HepG2 (cell line): ENCODE data around the gene ORM1. TPM values are rescaled to one million over a fixed set of nuclear protein-coding genes. Genes with fewer than 3 reads are reported as not detected.

Experiments used
- ASH2L ChIP-seq: fragments of 300-600, 200-600 bp; sonication (generic); IDR thresholded peaks from 2 replicates; pipeline ENCODE4 v1.7.0; 2017; ENCODE audit warnings: low read depth, mild to moderate bottlenecking, moderate library complexity, mixed read lengths, low read length; ENCODE audit not compliant: insufficient read length
- NFYC ChIP-seq: IDR thresholded peaks from 2 replicates; pipeline ENCODE4 v1.6.1; 2016; ENCODE audit warnings: missing genetic modification reagents, missing compliant biosample characterization
- NR2F1 ChIP-seq, 2 experiments: fragments of 450-650 bp in 1 of 2; formaldehyde crosslinking in 1 of 2; IDR thresholded peaks; 2 replicates each; pipeline versions ENCODE4 v1.5.0 to v1.6.1; 2016 to 2020; ENCODE audit warnings: mild to moderate bottlenecking in 1 of 2, missing compliant biosample characterization in 1 of 2, missing genetic modification reagents in 1 of 2, moderate library complexity in 1 of 2
- RFX3 ChIP-seq: IDR thresholded peaks from 2 replicates; pipeline ENCODE4 v1.6.1; 2016; ENCODE audit warnings: missing biosample characterization, missing genetic modification reagents
- TAF15 ChIP-seq: fragments of 200-400 bp; formaldehyde crosslinking; IDR thresholded peaks from one replicate; pipeline ENCODE4 v1.6.1; 2018; ENCODE audit warnings: mild to moderate bottlenecking, low read depth, low read length; ENCODE audit not compliant: poor library complexity, severe bottlenecking
- ZNF670 ChIP-seq: sonication (generic); formaldehyde crosslinking; IDR thresholded peaks from 2 replicates; pipeline ENCODE4 v1.8.0; 2022; ENCODE audit warnings: mild to moderate bottlenecking, missing genetic modification reagents, borderline replicate concordance
- polyA plus RNA-seq, 8 experiments: library from polyadenylated mRNA; depleted of rRNA in 3 of 8; stranded (reverse) in 7 of 8; unstranded in 1 of 8; fragments of >200 nt; fragmentation: Illumina TruSeq in 4 of 8; extraction: Trizol in 4 of 8; gene quantifications; 2 replicates each; pipeline versions ENCODE4 v1.2.1 to v1.2.3, GENCODE V29; 2011 to 2016; ENCODE audit warnings: low read depth in 4 of 8, missing spikeins in 1 of 8, mixed read lengths in 1 of 8; ENCODE audit not compliant: insufficient read depth in 1 of 8
- total RNA-seq, 5 experiments: library from RNA; depleted of rRNA; stranded (reverse); fragments of >200 nt; fragmentation: Illumina TruSeq; extraction: Trizol; gene quantifications; 2 replicates each; pipeline ENCODE4 v1.2.3, GENCODE V29; 2016; ENCODE audit warnings: low read depth in 1 of 5
- TF ChIP-seq, protein P1 (sequence below): sonication (generic); formaldehyde crosslinking; IDR thresholded peaks from 2 replicates; pipeline ENCODE4 v1.4.0; 2020; ENCODE audit warnings: mild to moderate bottlenecking, missing genetic modification reagents
- TF ChIP-seq, protein P2 (sequence below): IDR thresholded peaks from 2 replicates; pipeline ENCODE4 v1.6.1; 2016; ENCODE audit warnings: missing compliant biosample characterization, missing genetic modification reagents, borderline replicate concordance

The ORM1 gene
- total and polyA plus RNA-seq, 2 of the 13 experiments (the other 11 are each of a cell fraction or from before 2014, with no cell fraction given) = 699 to 1,180 TPM

DNA sequence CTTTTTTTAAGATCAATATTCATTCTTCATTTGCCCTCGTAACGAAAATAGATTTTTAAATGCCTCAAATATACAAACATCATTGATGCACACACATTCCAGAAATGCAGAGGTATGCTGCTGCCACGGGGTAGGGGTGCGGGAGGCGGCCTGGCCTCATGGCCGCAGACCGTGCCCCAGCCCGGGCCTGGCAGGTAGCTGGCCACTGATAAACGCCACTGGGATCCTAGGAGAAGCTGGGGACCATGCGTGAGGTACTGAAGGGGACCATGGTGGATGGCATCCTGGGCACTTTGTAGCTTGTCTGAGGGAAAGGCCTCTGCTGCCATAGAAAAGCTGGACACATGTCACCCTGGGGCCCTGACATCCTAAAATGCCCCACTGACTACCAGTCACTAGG lies 13.3 kb downstream of the ORM1 start (continued):
- TF ChIP-seq, protein P1, sequence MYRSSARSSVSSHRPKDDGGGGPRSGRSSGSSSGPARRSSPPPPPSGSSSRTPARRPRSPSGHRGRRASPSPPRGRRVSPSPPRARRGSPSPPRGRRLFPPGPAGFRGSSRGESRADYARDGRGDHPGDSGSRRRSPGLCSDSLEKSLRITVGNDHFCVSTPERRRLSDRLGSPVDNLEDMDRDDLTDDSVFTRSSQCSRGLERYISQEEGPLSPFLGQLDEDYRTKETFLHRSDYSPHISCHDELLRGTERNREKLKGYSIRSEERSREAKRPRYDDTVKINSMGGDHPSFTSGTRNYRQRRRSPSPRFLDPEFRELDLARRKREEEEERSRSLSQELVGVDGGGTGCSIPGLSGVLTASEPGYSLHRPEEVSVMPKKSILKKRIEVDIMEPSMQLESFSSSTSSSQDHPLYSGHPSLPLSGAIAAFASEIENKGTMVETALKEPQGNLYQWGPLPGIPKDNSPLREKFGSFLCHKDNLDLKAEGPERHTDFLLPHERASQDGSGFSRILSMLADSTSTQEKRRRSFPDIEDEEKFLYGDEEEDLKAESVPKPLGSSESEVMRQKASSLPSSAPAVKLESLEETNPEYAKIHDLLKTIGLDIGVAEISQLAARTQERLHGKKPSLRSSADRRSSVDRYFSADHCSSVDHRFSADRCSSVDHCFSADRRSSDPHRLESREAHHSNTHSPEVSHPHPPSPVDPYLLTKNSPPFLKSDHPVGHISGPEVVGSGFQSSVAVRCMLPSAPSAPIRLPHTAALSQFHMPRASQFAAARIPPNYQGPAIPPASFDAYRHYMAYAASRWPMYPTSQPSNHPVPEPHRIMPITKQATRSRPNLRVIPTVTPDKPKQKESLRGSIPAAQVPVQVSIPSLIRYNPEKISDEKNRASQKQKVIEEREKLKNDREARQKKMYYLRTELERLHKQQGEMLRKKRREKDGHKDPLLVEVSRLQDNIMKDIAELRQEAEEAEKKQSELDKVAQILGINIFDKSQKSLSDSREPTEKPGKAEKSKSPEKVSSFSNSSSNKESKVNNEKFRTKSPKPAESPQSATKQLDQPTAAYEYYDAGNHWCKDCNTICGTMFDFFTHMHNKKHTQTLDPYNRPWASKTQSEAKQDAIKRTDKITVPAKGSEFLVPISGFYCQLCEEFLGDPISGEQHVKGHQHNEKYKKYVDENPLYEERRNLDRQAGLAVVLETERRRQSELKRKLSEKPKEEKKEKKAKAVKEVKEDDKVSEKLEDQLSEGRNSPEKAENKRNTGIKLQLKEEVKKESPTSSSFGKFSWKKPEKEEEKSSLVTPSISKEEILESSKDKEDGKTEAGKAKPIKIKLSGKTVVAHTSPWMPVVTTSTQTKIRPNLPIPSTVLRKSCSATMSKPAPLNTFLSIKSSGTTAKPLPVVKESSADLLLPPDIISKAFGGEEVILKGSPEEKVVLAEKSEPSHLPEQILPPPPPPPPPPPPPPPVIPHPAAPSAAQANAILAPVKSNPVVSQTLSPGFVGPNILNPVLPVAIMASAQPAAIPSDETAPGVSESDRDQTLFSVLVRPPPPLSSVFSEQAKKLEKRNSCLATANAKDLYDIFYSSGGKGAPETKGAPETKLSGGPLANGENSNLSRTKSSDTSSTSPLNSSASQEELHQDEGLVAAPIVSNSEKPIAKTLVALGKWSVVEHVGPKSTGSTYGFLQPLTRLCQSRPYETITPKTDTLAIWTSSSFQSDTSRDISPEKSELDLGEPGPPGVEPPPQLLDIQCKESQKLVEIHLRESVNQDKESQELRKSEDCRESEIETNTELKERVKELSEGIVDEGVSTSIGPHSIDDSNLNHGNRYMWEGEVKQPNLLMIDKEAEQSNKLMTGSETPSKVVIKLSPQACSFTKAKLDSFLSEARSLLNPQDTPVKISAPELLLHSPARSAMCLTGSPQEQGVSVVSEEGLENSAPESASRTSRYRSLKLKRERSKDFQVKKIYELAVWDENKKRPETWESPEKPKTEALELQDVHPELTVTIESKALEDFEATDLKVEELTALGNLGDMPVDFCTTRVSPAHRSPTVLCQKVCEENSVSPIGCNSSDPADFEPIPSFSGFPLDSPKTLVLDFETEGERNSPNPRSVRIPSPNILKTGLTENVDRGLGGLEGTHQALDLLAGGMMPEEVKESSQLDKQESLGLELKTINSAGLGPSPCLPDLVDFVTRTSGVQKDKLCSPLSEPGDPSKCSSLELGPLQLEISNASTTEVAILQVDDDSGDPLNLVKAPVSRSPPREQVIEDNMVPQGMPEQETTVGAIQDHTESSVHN (CRISPR knock-in tag) = no peak
- TF ChIP-seq NFYC (CRISPR knock-in tag) = no peak
- TF ChIP-seq NR2F1 (CRISPR knock-in tag; IDR thresholded peaks at IDR 0.05) = no peak
- TF ChIP-seq RFX3 (CRISPR knock-in tag) = no peak
- TF ChIP-seq, protein P2, sequence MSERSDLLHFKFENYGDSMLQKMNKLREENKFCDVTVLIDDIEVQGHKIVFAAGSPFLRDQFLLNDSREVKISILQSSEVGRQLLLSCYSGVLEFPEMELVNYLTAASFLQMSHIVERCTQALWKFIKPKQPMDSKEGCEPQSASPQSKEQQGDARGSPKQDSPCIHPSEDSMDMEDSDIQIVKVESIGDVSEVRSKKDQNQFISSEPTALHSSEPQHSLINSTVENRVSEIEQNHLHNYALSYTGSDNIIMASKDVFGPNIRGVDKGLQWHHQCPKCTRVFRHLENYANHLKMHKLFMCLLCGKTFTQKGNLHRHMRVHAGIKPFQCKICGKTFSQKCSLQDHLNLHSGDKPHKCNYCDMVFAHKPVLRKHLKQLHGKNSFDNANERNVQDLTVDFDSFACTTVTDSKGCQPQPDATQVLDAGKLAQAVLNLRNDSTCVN = no peak
- TF ChIP-seq ZNF670 (CRISPR knock-in tag) = no peak
- no peak for TF ChIP-seq TAF15
- TF ChIP-seq ASH2L = no peak
